ENCODE measurements around the gene RBM33.

- no peak for TF ChIP-seq CTCF (IDR thresholded peaks at IDR 0.05)
- TF ChIP-seq TP53 (CRISPR knock-in tag; IDR thresholded peaks at IDR 0.05), result no peak
- TF ChIP-seq ZMAT4 (CRISPR knock-in tag; IDR thresholded peaks at IDR 0.05), result no peak
- no peak for TF ChIP-seq NR3C1 (CRISPR knock-in tag; conservative IDR thresholded peaks at IDR 0.05; ENCODE audit: low read depth)
- TF ChIP-seq PRRX2 (CRISPR knock-in tag; IDR thresholded peaks at IDR 0.05), result no peak
- TF ChIP-seq MLX (CRISPR knock-in tag; IDR thresholded peaks at IDR 0.05), result no peak
- TF ChIP-seq NFYB (CRISPR knock-in tag; conservative IDR thresholded peaks at IDR 0.05; ENCODE audit: low read depth), result no peak
- no peak for TF ChIP-seq SP1 (CRISPR knock-in tag; conservative IDR thresholded peaks at IDR 0.05)
Observed at GRCh38 chr7:155610633-155611193, 33.7 kb upstream of the RBM33 start.

Measured in WTC11 (cell line).